Fibroblast of lung (primary cell): Measurements from ENCODE around the gene NHLH1. TPM values are rescaled to one million over a fixed set of nuclear protein-coding genes. Genes with fewer than 3 reads are reported as not detected.
A peak's percentile ranks its signal among the peaks of the same experiment; 100 is the strongest.

Source experiments
- DNase-seq, 2 donors: peaks; one replicate each; pipeline versions ENCODE4 v3.0.0 to v3.0.0-alpha.2; 2010; ENCODE audit warnings: low read depth in 2 of 2
- H2AFZ ChIP-seq: 2 replicates; pipeline ENCODE4 v1.5.1; 2012; ENCODE audit warnings: low read length, control low read depth, inconsistent platforms
- H3K27ac ChIP-seq: 2 replicates; pipeline ENCODE4 v1.5.1; 2011; ENCODE audit warnings: low read length, control low read depth; ENCODE audit not compliant: insufficient read depth
- H3K27me3 ChIP-seq: 2 replicates; pipeline ENCODE4 v1.5.1; 2011; ENCODE audit warnings: mild to moderate bottlenecking, low read length; ENCODE audit not compliant: control insufficient read depth, insufficient read depth
- H3K36me3 ChIP-seq: 2 replicates; pipeline ENCODE4 v1.5.1; 2011; ENCODE audit warnings: low read length; ENCODE audit not compliant: control insufficient read depth, insufficient read depth
- H3K4me1 ChIP-seq: 2 replicates; pipeline ENCODE4 v1.5.1; 2011; ENCODE audit warnings: low read length; ENCODE audit not compliant: control insufficient read depth, insufficient read depth; ENCODE audit errors: extremely low read depth
- H3K4me2 ChIP-seq: 2 replicates; pipeline ENCODE4 v1.5.1; 2011; ENCODE audit warnings: low read length, control low read depth; ENCODE audit not compliant: insufficient read depth; ENCODE audit errors: extremely low read depth
- H3K4me3 ChIP-seq, 4 experiments: fragments of 200-600 bp in 1 of 4; sonication (generic) in 1 of 4; replicated peaks in 1 of 4; 2 replicates each; pipeline ENCODE4 v1.5.1; 2011 to 2016; ENCODE audit warnings: low read length in 4 of 4, low read depth in 3 of 4, mild to moderate bottlenecking in 3 of 4, control low read depth in 2 of 4, inconsistent platforms in 1 of 4, mixed read lengths in 1 of 4; ENCODE audit not compliant: insufficient read depth in 1 of 4; ENCODE audit errors: control extremely low read depth in 1 of 4
- H3K79me2 ChIP-seq: 2 replicates; pipeline ENCODE4 v1.5.1; 2012; ENCODE audit warnings: mild to moderate bottlenecking, low read length, inconsistent platforms; ENCODE audit not compliant: control insufficient read depth, insufficient read depth
- H3K9ac ChIP-seq: 2 replicates; pipeline ENCODE4 v1.5.1; 2011; ENCODE audit warnings: mild to moderate bottlenecking, low read length, control low read depth; ENCODE audit not compliant: insufficient read depth
- H3K9me3 ChIP-seq: 2 replicates; pipeline ENCODE4 v1.5.1; 2012; ENCODE audit warnings: low read depth, low read length; ENCODE audit not compliant: control insufficient read depth, insufficient read depth
- H4K20me1 ChIP-seq: 2 replicates; pipeline ENCODE4 v1.5.1; 2011; ENCODE audit warnings: low read length; ENCODE audit not compliant: control insufficient read depth, insufficient read depth; ENCODE audit errors: extremely low read depth
- CTCF ChIP-seq, 2 donors: IDR thresholded peaks in 1 of 2; conservative IDR thresholded peaks in 1 of 2; 1 replicate in 1 of 2; 2 replicates in 1 of 2; pipeline ENCODE4 v1.5.1; 2011 to 2012; ENCODE audit warnings: low read length in 2 of 2, control low read depth in 1 of 2, inconsistent platforms in 1 of 2, low read depth in 1 of 2, mild to moderate bottlenecking in 1 of 2
- EZH2 ChIP-seq: IDR thresholded peaks from 2 replicates; pipeline ENCODE4 v1.5.1; 2012; ENCODE audit warnings: low read length, control low read depth, mild to moderate bottlenecking; ENCODE audit errors: missing control alignments
- polyA plus RNA-seq, 2 donors: library from polyadenylated mRNA; depleted of rRNA in 1 of 2; stranded (reverse) in 1 of 2; unstranded in 1 of 2; fragments of >200 nt; gene quantifications; 2 replicates each; pipeline ENCODE4 v1.2.1, GENCODE V29; 2011 to 2012; ENCODE audit warnings: missing spikeins in 1 of 2
- total RNA-seq: library from RNA; depleted of rRNA; stranded (reverse); fragments of >200 nt; gene quantifications from 2 replicates; pipeline ENCODE4 v1.2.1, GENCODE V29; 2014

NHLH1 gene
- total and polyA plus RNA-seq, 2 donors (not counting 1 experiment from before 2014, with no cell fraction given): 0.05 TPM; not detected in 1

DNA sequence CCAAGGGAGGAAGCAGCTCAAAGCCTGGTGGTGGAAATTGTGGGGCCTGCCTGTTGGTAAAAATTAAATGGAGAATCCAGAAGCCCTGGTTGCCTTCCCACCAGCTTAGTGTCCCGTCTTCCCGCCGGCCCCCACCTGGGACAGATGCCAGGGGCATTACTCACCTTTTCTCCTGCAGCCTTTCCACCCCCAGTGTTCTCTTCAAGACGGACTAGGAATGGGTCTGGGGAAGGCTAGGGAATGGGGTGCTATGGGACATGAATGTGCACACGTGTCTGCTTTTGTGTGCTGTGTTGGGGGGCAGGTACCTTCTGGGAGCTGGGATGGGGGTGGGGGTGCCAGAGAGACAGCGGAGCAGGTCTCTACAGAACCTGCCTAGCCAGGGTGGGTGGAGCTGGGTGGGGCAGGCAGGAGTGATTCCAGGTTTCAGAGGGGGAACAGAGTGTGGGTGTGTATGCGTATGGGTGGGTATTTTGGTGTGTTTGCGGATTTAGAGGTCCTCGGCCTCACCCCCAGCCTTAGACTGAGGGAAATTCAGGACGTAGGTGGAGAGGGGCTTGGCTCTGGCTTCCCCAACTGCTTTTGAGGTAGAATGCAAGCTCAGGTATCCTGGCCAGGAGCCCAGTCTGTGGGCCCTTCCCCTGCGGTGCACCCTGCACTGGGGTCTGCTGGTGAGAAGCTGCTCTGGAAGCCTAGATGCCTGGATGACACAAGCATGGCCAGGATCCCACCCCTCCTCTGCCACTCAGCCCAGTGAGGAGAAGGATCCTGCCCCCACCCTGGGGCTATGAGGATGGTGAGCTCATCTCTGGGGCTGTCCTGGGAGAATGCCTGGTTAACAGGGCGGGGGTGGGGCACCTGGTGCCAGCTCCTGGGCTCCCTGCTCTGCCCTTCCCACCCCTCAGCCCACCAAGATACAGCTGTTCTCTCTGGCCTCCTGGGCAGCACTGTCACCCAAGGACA, 41.2 kb downstream of the NHLH1 start:
- H3K9me3 ChIP-seq: no peaks in the 10 kb centered on the region
- no peak overlapping the region for H3K4me2 ChIP-seq
- no peak overlapping the region for H2AFZ ChIP-seq
- no peaks in the 10 kb centered on the region for H3K36me3 ChIP-seq
- H3K27me3 ChIP-seq: peaks cover 5% of the 10 kb centered on the region
- H3K4me3 ChIP-seq: no peak overlapping the region
- no peak overlapping the region for H3K9ac ChIP-seq
- no peak overlapping the region for H3K27ac ChIP-seq
- TF ChIP-seq CTCF (conservative IDR thresholded peaks at IDR 0.05 in 1 of 2, IDR thresholded peaks at IDR 0.05 in 1 of 2; ENCODE audit: low read depth in 1 of 2, low read length in 2 of 2): no peak
- TF ChIP-seq EZH2: no peak
- no peaks in the 10 kb centered on the region for H3K79me2 ChIP-seq
- no peaks in the 10 kb centered on the region for H4K20me1 ChIP-seq
- DNase-seq: peak in 1 of 2 donors; percentile 70
- H3K4me1 ChIP-seq: no peaks in the 10 kb centered on the region

GRCh38 chr1:160408864-160409263, 42.0 kb downstream of the NHLH1 start:
- Histone ChIP-seq H3K36me3 (no peaks in the 10 kb centered on the region), H3K4me3 (no peak overlapping the region), H2AFZ (no peak overlapping the region), H3K9me3 (no peaks in the 10 kb centered on the region), H3K79me2 (no peaks in the 10 kb centered on the region), H4K20me1 (no peaks in the 10 kb centered on the region), H3K4me1 (no peaks in the 10 kb centered on the region), H3K27me3 (peaks cover 2% of the 10 kb centered on the region), H3K4me2 (no peak overlapping the region), H3K9ac (no peak overlapping the region), H3K27ac (no peak overlapping the region)
- no peak for TF ChIP-seq EZH2
- TF ChIP-seq CTCF (conservative IDR thresholded peaks at IDR 0.05 in 1 of 2, IDR thresholded peaks at IDR 0.05 in 1 of 2; ENCODE audit: low read depth in 1 of 2, low read length in 2 of 2): no peak
- no peak for DNase-seq

- Histone ChIP-seq H3K36me3 (no peaks in the 10 kb centered on the region), H3K27me3 (no peaks in the 10 kb centered on the region), H4K20me1 (no peaks in the 10 kb centered on the region), H3K9me3 (no peaks in the 10 kb centered on the region), H2AFZ (no peak overlapping the region), H3K27ac (no peak overlapping the region), H3K9ac (no peak overlapping the region), H3K79me2 (no peaks in the 10 kb centered on the region), H3K4me2 (no peak overlapping the region), H3K4me3 (no peak overlapping the region), H3K4me1 (no peaks in the 10 kb centered on the region)
- TF ChIP-seq CTCF (conservative IDR thresholded peaks at IDR 0.05 in 1 of 2, IDR thresholded peaks at IDR 0.05 in 1 of 2; ENCODE audit: low read depth in 1 of 2, low read length in 2 of 2) (no peak), EZH2 (no peak)
- no peak for DNase-seq
Measured at GRCh38 chr1:160409486-160409885, 42.6 kb downstream of the NHLH1 start.
